B cell (primary cell): ENCODE results near the gene MTHFD1. TPM values are rescaled to one million over a fixed set of nuclear protein-coding genes. Genes with fewer than 3 reads are reported as not detected.

Source experiments
- ATAC-seq: fragments of 200-7000 bp; cut with Tn5 transposase; one replicate; pipeline ENCODE4 v1.10.0; 2021; ENCODE audit warnings: low read depth, mild to moderate bottlenecking, moderate number of reproducible peaks, moderate library complexity
- CTCF ChIA-PET: fragments of 350-600 bp; sonication (Branson Sonifier 250); formaldehyde crosslinking; loops from one replicate; lab custom pipeline; 2021; ENCODE audit warnings: antibody characterized with exemption, inconsistent platforms; lab: Charles Lee
- POLR2A ChIA-PET: fragments of 350-600 bp; sonication (Branson Sonifier 250); formaldehyde crosslinking; loops from one replicate; lab custom pipeline; 2021; ENCODE audit warnings: antibody characterized with exemption; lab: Charles Lee
- DNase-seq: peaks from one replicate; pipeline ENCODE4 v3.0.0; 2013
- H2AFZ ChIP-seq: 2 replicates; pipeline ENCODE4 v1.6.1; 2012; ENCODE audit warnings: mild to moderate bottlenecking, low read depth, low read length; ENCODE audit not compliant: insufficient read depth, poor library complexity, severe bottlenecking
- H3K27ac ChIP-seq, 2 donors: 1 replicate in 1 of 2; 2 replicates in 1 of 2; pipeline ENCODE4 v1.5.1; 2012 to 2013; ENCODE audit warnings: low read length in 2 of 2, mild to moderate bottlenecking in 2 of 2, moderate library complexity in 1 of 2
- H3K27me3 ChIP-seq, 4 experiments: fragments of 200-600 bp in 1 of 4; sonication (generic) in 1 of 4; replicated peaks in 1 of 4; 1 replicate in 2 of 4; 2 replicates in 2 of 4; pipeline versions ENCODE4 v1.6.1 to v1.7.0; 2013 to 2016; ENCODE audit warnings: low read length in 3 of 4, mild to moderate bottlenecking in 2 of 4, mixed read lengths in 1 of 4, moderate library complexity in 1 of 4; ENCODE audit not compliant: insufficient read depth in 4 of 4, control insufficient read depth in 3 of 4; ENCODE audit errors: control extremely low read depth in 1 of 4
- H3K36me3 ChIP-seq, 2 experiments: replicated peaks in 1 of 2; 1 replicate in 1 of 2; 2 replicates in 1 of 2; pipeline versions ENCODE4 v1.6.1 to v1.7.1; 2013; ENCODE audit warnings: low read length in 1 of 2; ENCODE audit not compliant: insufficient read depth in 2 of 2, control insufficient read depth in 1 of 2; ENCODE audit errors: control extremely low read depth in 1 of 2, extremely low read depth in 1 of 2
- H3K4me1 ChIP-seq, 2 donors: fragments of 200-600 bp in 1 of 2; sonication (generic) in 1 of 2; 1 replicate in 1 of 2; 2 replicates in 1 of 2; pipeline versions ENCODE4 v1.5.1 to v1.6.1; 2013 to 2017; ENCODE audit warnings: low read length in 2 of 2; ENCODE audit not compliant: control insufficient read depth in 2 of 2, insufficient read depth in 2 of 2
- H3K4me2 ChIP-seq: replicated peaks from 2 replicates; pipeline ENCODE3; 2012; ENCODE audit warnings: mild to moderate bottlenecking, low read depth, low read length; ENCODE audit not compliant: poor library complexity, severe bottlenecking
- H3K4me3 ChIP-seq, 5 experiments: fragments of 200-600 bp in 1 of 5; sonication (generic) in 1 of 5; 1 replicate in 3 of 5; 2 replicates in 2 of 5; pipeline versions ENCODE4 v1.5.1 to v1.7.0; 2011 to 2016; ENCODE audit warnings: low read length in 4 of 5, mild to moderate bottlenecking in 4 of 5, low read depth in 2 of 5, control low read depth in 1 of 5, moderate library complexity in 1 of 5; ENCODE audit not compliant: insufficient read depth in 1 of 5; ENCODE audit errors: control extremely low read depth in 1 of 5, extremely low read depth in 1 of 5
- H3K79me2 ChIP-seq: fragments of 200-600 bp; sonication (generic); one replicate; pipeline ENCODE4 v1.6.0; 2016; ENCODE audit warnings: low read length; ENCODE audit not compliant: control insufficient read depth, insufficient read depth
- H3K9ac ChIP-seq: fragments of 200-600 bp; sonication (generic); 2 replicates; pipeline ENCODE4 v1.6.1; 2017; ENCODE audit warnings: mild to moderate bottlenecking, low read length, moderate library complexity
- H3K9me3 ChIP-seq, 3 donors: one replicate each; pipeline versions ENCODE4 v1.6.1 to v1.7.1; 2013; ENCODE audit warnings: low read length in 2 of 3; ENCODE audit not compliant: control insufficient read depth in 2 of 3, insufficient read depth in 1 of 3; ENCODE audit errors: control extremely low read depth in 1 of 3
- H4K20me1 ChIP-seq: 2 replicates; pipeline ENCODE4 v1.6.0; 2012; ENCODE audit warnings: mild to moderate bottlenecking, low read length; ENCODE audit not compliant: insufficient read depth, control insufficient read depth, poor library complexity, severe bottlenecking
- H3K27ac Mint-ChIP-seq: one replicate; pipeline ENCODE4 v1.8.0; 2021; ENCODE audit warnings: mixed read lengths
- H3K27me3 Mint-ChIP-seq: one replicate; pipeline ENCODE4 v1.8.0; 2021; ENCODE audit warnings: mixed read lengths
- H3K4me1 Mint-ChIP-seq: one replicate; pipeline ENCODE4 v1.8.0; 2021; ENCODE audit warnings: mixed read lengths
- H3K4me3 Mint-ChIP-seq: one replicate; pipeline ENCODE4 v1.8.0; 2021; ENCODE audit warnings: mixed read lengths
- H3K9me3 Mint-ChIP-seq: one replicate; pipeline ENCODE4 v1.8.0; 2022; ENCODE audit warnings: mixed read lengths; ENCODE audit not compliant: insufficient read depth
- EZH2 ChIP-seq: IDR thresholded peaks from 2 replicates; pipeline ENCODE4 v1.6.1; 2012; ENCODE audit warnings: borderline replicate concordance, low read depth, mild to moderate bottlenecking, moderate library complexity, low read length; ENCODE audit not compliant: insufficient read depth, poor library complexity, severe bottlenecking
- WGBS: methylation state at CpG from one replicate; pipeline ENCODE4 v1.1.5; 2013; ENCODE audit warnings: missing lambda C conversion rate; ENCODE audit not compliant: insufficient coverage; 5-methylcytosine and 5-hydroxymethylcytosine counted together
- intact Hi-C: fragments of 100-400 bp; cut with micrococcal nuclease; formaldehyde crosslinking; loops from one replicate; pipeline ENCODE4 v1.10.0; 2022
- polyA plus RNA-seq: library from polyadenylated mRNA; depleted of rRNA; stranded (reverse); fragments of >200 nt; gene quantifications from 2 replicates; pipeline ENCODE4 v1.2.3, GENCODE V29; 2012
- total RNA-seq, 2 donors: library from RNA; stranded (reverse); fragments of 120-200 nt in 1 of 2; gene quantifications; 1 replicate in 1 of 2; 2 replicates in 1 of 2; pipeline versions ENCODE4 v1.2.3 to v1.2.4, GENCODE V29; 2013 to 2022
- TF ChIP-seq, protein P1 (sequence below): fragments of 200-600 bp; IDR thresholded peaks from one replicate; pipeline ENCODE4 v1.8.0; 2022; ENCODE audit warnings: antibody characterized with exemption, mild to moderate bottlenecking

MTHFD1 gene
- total and polyA plus RNA-seq, 2 donors (not counting 1 experiment from before 2014, with no cell fraction given), result 32.3 to 51.3 TPM

GRCh38 chr14:64388533-64389285 lies 556 bp downstream of the MTHFD1 start:
- intact Hi-C loops, result loop anchor here (1.0 to 5.0 kb wide), 7 partner anchors 50 to 1024 kb away; partner anchors contain the start of genes FUT8, HSPA2, PPP2R5E and SGPP1
- peak overlapping the region; percentile 75 to 80 for H3K27ac ChIP-seq
- H4K20me1 ChIP-seq, result peaks cover 11% of the 10 kb centered on the region
- WGBS, result 0% methylated on average over 14 of the region's 18 CpGs
- peak overlapping the region; percentile 92 for H3K4me2 ChIP-seq
- no peaks in the 10 kb centered on the region for H3K27me3 ChIP-seq
- Mint-ChIP-seq H3K27ac (peak overlapping the region; percentile 95), H3K4me3 (peak overlapping the region; percentile 93), H3K27me3 (no peaks in the 10 kb centered on the region), H3K4me1 (peaks cover 47% of the 10 kb centered on the region), H3K9me3 (no peaks in the 10 kb centered on the region)
- peak overlapping the region; percentile 93 for H2AFZ ChIP-seq
- H3K4me1 ChIP-seq, result peaks cover 27 to 39% of the 10 kb centered on the region in 2 donors
- H3K4me3 ChIP-seq, result peak overlapping the region; percentile 68 to 93 (median 84)
- TF ChIP-seq, protein P1, sequence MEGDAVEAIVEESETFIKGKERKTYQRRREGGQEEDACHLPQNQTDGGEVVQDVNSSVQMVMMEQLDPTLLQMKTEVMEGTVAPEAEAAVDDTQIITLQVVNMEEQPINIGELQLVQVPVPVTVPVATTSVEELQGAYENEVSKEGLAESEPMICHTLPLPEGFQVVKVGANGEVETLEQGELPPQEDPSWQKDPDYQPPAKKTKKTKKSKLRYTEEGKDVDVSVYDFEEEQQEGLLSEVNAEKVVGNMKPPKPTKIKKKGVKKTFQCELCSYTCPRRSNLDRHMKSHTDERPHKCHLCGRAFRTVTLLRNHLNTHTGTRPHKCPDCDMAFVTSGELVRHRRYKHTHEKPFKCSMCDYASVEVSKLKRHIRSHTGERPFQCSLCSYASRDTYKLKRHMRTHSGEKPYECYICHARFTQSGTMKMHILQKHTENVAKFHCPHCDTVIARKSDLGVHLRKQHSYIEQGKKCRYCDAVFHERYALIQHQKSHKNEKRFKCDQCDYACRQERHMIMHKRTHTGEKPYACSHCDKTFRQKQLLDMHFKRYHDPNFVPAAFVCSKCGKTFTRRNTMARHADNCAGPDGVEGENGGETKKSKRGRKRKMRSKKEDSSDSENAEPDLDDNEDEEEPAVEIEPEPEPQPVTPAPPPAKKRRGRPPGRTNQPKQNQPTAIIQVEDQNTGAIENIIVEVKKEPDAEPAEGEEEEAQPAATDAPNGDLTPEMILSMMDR, result no peak
- no peak for TF ChIP-seq EZH2
- ChIA-PET CTCF (interaction anchor here (0.5 to 1.3 kb wide), 4 partner anchors 33 to 243 kb away, joined by 3 read pairs; no protein-coding TSS in a partner anchor), POLR2A (interaction anchor here (0.6 to 2.5 kb wide), 8 partner anchors 25 to 845 kb away, joined by 3 to 19 read pairs (median 6); partner anchors contain the start of genes PPP2R5E, ZBTB1 and ZBTB25)
- H3K9ac ChIP-seq, result peak overlapping the region; percentile 88
- no peak for DNase-seq
- no peaks in the 10 kb centered on the region for H3K9me3 ChIP-seq
- H3K79me2 ChIP-seq, result peaks cover 64% of the 10 kb centered on the region
- ATAC-seq, result no peak
- peaks cover 0 to 7% of the 10 kb centered on the region in 2 experiments for H3K36me3 ChIP-seq
